ENCODE results near the gene IL19. TPM values are rescaled to one million over a fixed set of nuclear protein-coding genes. Genes with fewer than 3 reads are reported as not detected.

Gene IL19
- total RNA-seq, 5 donors from 2014 or later (not counting 1 experiment from before 2014, with no cell fraction given), result not detected

- 100% methylated on average over 1 of the region's 2 CpGs for WGBS (ENCODE audit: insufficient coverage)
- Mint-ChIP-seq H3K4me1 (peaks cover 41 to 50% (median 48%) of the 10 kb centered on the region in 3 donors), H3K36me3 (peaks cover 7% of the 10 kb centered on the region), H3K9me3 (peaks cover 3 to 14% (median 3%) of the 10 kb centered on the region in 3 donors), H3K27ac (no peak overlapping the region), H3K4me3 (no peak overlapping the region), H3K27me3 (peaks cover 0 to 1% of the 10 kb centered on the region in 2 donors)
- CTCF ChIA-PET, result interaction anchor here (0.6 to 1.2 kb wide), 2 partner anchors 19 to 88 kb away, joined by 4 to 5 read pairs; no protein-coding TSS in a partner anchor
- no peaks in the 10 kb centered on the region for H3K27me3 ChIP-seq (replicated peaks in 1 of 2; ENCODE audit: control insufficient read depth in 2 of 2, extremely low read depth in 1 of 2, insufficient read depth in 2 of 2, low read length in 1 of 2)
- DNase-seq, result no peak
- peaks cover 9 to 14% of the 10 kb centered on the region in 2 experiments for H3K4me1 ChIP-seq (ENCODE audit: control insufficient read depth in 1 of 2, extremely low read depth in 1 of 2, insufficient read depth in 2 of 2, low read length in 2 of 2)
- no peak overlapping the region for H3K4me3 ChIP-seq (ENCODE audit: control insufficient read depth in 1 of 2, extremely low read depth in 1 of 2, low read length in 1 of 2)
- no peak for ATAC-seq (replicated peaks in 1 of 4)
- H3K27ac ChIP-seq (ENCODE audit: low read length), result no peak overlapping the region
- POLR2A ChIA-PET, result no interaction called here
- H3K9me3 ChIP-seq, result no peaks in the 10 kb centered on the region
- H3K36me3 ChIP-seq (ENCODE audit: control insufficient read depth in 2 of 2, extremely low read depth in 1 of 2, insufficient read depth in 1 of 2, low read length in 1 of 2), result no peaks in the 10 kb centered on the region
These were observed 41.9 kb downstream of the IL19 start for GRCh38 chr1:206812471-206812870.

GRCh38 chr1:206814716-206815341, 44.3 kb downstream of the IL19 start:
- H3K27me3 Mint-ChIP-seq, result no peaks in the 10 kb centered on the region
- Histone ChIP-seq H3K4me1 (ENCODE audit: control insufficient read depth in 1 of 2, extremely low read depth in 1 of 2, insufficient read depth in 2 of 2, low read length in 2 of 2) (peaks cover 4 to 9% of the 10 kb centered on the region in 2 experiments), H3K27ac (ENCODE audit: low read length) (no peak overlapping the region), H3K4me3 (ENCODE audit: control insufficient read depth in 1 of 2, extremely low read depth in 1 of 2, low read length in 1 of 2) (no peak overlapping the region), H3K36me3 (ENCODE audit: control insufficient read depth in 2 of 2, extremely low read depth in 1 of 2, insufficient read depth in 1 of 2, low read length in 1 of 2) (no peaks in the 10 kb centered on the region), H3K9me3 (no peaks in the 10 kb centered on the region), H3K27me3 (replicated peaks in 1 of 2; ENCODE audit: control insufficient read depth in 2 of 2, extremely low read depth in 1 of 2, insufficient read depth in 2 of 2, low read length in 1 of 2) (no peaks in the 10 kb centered on the region)
- POLR2A ChIA-PET, result interaction anchor here in 1 of 2 donors (0.6 kb wide), 1 partner anchor 69 kb away, joined by 3 read pairs; no protein-coding TSS in a partner anchor
- CTCF ChIA-PET, result interaction anchor here in 1 of 2 donors (0.6 kb wide), 1 partner anchor 30 kb away, joined by 5 read pairs; no protein-coding TSS in a partner anchor
- WGBS (ENCODE audit: insufficient coverage), result 75% methylated on average over 1 of the region's 2 CpGs
- peak overlapping the region; percentile 4 to 11 for H3K27ac Mint-ChIP-seq
- no peak overlapping the region for H3K4me3 Mint-ChIP-seq
- DNase-seq, result no peak
- peaks cover 7% of the 10 kb centered on the region for H3K36me3 Mint-ChIP-seq
- no peak for ATAC-seq (replicated peaks in 1 of 4)
- peaks cover 3 to 14% (median 3%) of the 10 kb centered on the region in 3 donors for H3K9me3 Mint-ChIP-seq
- peaks cover 29 to 39% (median 31%) of the 10 kb centered on the region in 3 donors for H3K4me1 Mint-ChIP-seq

GRCh38 chr1:206816390-206817287, 46.1 kb downstream of the IL19 start:
- Mint-ChIP-seq H3K9me3 (peaks cover 3 to 14% (median 3%) of the 10 kb centered on the region in 3 donors), H3K36me3 (peaks cover 7% of the 10 kb centered on the region), H3K27me3 (no peaks in the 10 kb centered on the region), H3K27ac (peak overlapping the region; percentile 88 to 91), H3K4me3 (peak overlapping the region; percentile 14 to 51 (median 35)), H3K4me1 (peaks cover 29 to 43% (median 30%) of the 10 kb centered on the region in 3 donors)
- H3K27me3 ChIP-seq (replicated peaks in 1 of 2; ENCODE audit: control insufficient read depth in 2 of 2, extremely low read depth in 1 of 2, insufficient read depth in 2 of 2, low read length in 1 of 2), result no peaks in the 10 kb centered on the region
- H3K36me3 ChIP-seq (ENCODE audit: control insufficient read depth in 2 of 2, extremely low read depth in 1 of 2, insufficient read depth in 1 of 2, low read length in 1 of 2), result no peaks in the 10 kb centered on the region
- H3K27ac ChIP-seq (ENCODE audit: low read length), result peak overlapping the region; percentile 54
- ATAC-seq (replicated peaks in 1 of 4), result peak; percentile 85 to 95 (median 86)
- no peak overlapping the region for H3K4me3 ChIP-seq (ENCODE audit: control insufficient read depth in 1 of 2, extremely low read depth in 1 of 2, low read length in 1 of 2)
- peaks cover 4 to 9% of the 10 kb centered on the region in 2 experiments for H3K4me1 ChIP-seq (ENCODE audit: control insufficient read depth in 1 of 2, extremely low read depth in 1 of 2, insufficient read depth in 2 of 2, low read length in 2 of 2)
- peak in 4 of 35 experiments; percentile 10 to 74 (median 22) for DNase-seq
- CTCF ChIA-PET, result interaction anchor here (0.6 to 1.5 kb wide), 13 partner anchors 9 to 166 kb away, joined by 3 to 15 read pairs (median 4); no protein-coding TSS in a partner anchor
- WGBS (ENCODE audit: insufficient coverage), result 14% methylated on average over 2 of the region's 4 CpGs
- no peaks in the 10 kb centered on the region for H3K9me3 ChIP-seq
- POLR2A ChIA-PET, result interaction anchor here (0.6 to 1.4 kb wide), 9 partner anchors 13 to 105 kb away, joined by 3 to 5 read pairs (median 3); partner anchors contain the start of gene FCMR (in 1 of the 2)

- H3K4me3 ChIP-seq (ENCODE audit: control insufficient read depth in 1 of 2, extremely low read depth in 1 of 2, low read length in 1 of 2), result no peak overlapping the region
- peaks cover 6 to 13% of the 10 kb centered on the region in 2 experiments for H3K4me1 ChIP-seq (ENCODE audit: control insufficient read depth in 1 of 2, extremely low read depth in 1 of 2, insufficient read depth in 2 of 2, low read length in 2 of 2)
- no peak overlapping the region for H3K27ac ChIP-seq (ENCODE audit: low read length)
- no peak for DNase-seq
- H3K36me3 ChIP-seq (ENCODE audit: control insufficient read depth in 2 of 2, extremely low read depth in 1 of 2, insufficient read depth in 1 of 2, low read length in 1 of 2), result no peaks in the 10 kb centered on the region
- H3K27me3 ChIP-seq (replicated peaks in 1 of 2; ENCODE audit: control insufficient read depth in 2 of 2, extremely low read depth in 1 of 2, insufficient read depth in 2 of 2, low read length in 1 of 2), result no peaks in the 10 kb centered on the region
- H3K9me3 Mint-ChIP-seq, result no peaks in the 10 kb centered on the region
- no peaks in the 10 kb centered on the region for H3K36me3 Mint-ChIP-seq
- CTCF ChIA-PET, result interaction anchor here in 1 of 2 donors (1.1 kb wide), 1 partner anchor 87 kb away, joined by 3 read pairs; no protein-coding TSS in a partner anchor
- 61% methylated on average over 2 of the region's 4 CpGs for WGBS (ENCODE audit: insufficient coverage)
- H3K4me1 Mint-ChIP-seq, result peaks cover 23 to 40% (median 26%) of the 10 kb centered on the region in 3 donors
- no peak overlapping the region for H3K4me3 Mint-ChIP-seq
- POLR2A ChIA-PET, result interaction anchor here in 1 of 2 donors (0.8 kb wide), 1 partner anchor 88 kb away, joined by 3 read pairs; no protein-coding TSS in a partner anchor
- ATAC-seq (replicated peaks in 1 of 4), result no peak
- no peaks in the 10 kb centered on the region for H3K9me3 ChIP-seq
- H3K27ac Mint-ChIP-seq, result no peak overlapping the region
- no peaks in the 10 kb centered on the region for H3K27me3 Mint-ChIP-seq
These were observed 50.9 kb downstream of the IL19 start for GRCh38 chr1:206821493-206821892.

GRCh38 chr1:206823727-206824126, 53.2 kb downstream of the IL19 start:
- no peak overlapping the region for H3K4me3 ChIP-seq (ENCODE audit: control insufficient read depth in 1 of 2, extremely low read depth in 1 of 2, low read length in 1 of 2)
- Mint-ChIP-seq H3K9me3 (no peaks in the 10 kb centered on the region), H3K27me3 (no peaks in the 10 kb centered on the region), H3K27ac (no peak overlapping the region), H3K36me3 (no peaks in the 10 kb centered on the region), H3K4me1 (peaks cover 17 to 33% (median 18%) of the 10 kb centered on the region in 3 donors), H3K4me3 (no peak overlapping the region)
- ChIA-PET POLR2A (no interaction called here), CTCF (no interaction called here)
- no peak for ATAC-seq (replicated peaks in 1 of 4)
- H3K4me1 ChIP-seq (ENCODE audit: control insufficient read depth in 1 of 2, extremely low read depth in 1 of 2, insufficient read depth in 2 of 2, low read length in 2 of 2), result peaks cover 3 to 6% of the 10 kb centered on the region in 2 experiments
- H3K9me3 ChIP-seq, result no peaks in the 10 kb centered on the region
- H3K27me3 ChIP-seq (replicated peaks in 1 of 2; ENCODE audit: control insufficient read depth in 2 of 2, extremely low read depth in 1 of 2, insufficient read depth in 2 of 2, low read length in 1 of 2), result no peaks in the 10 kb centered on the region
- H3K36me3 ChIP-seq (ENCODE audit: control insufficient read depth in 2 of 2, extremely low read depth in 1 of 2, insufficient read depth in 1 of 2, low read length in 1 of 2), result no peaks in the 10 kb centered on the region
- WGBS (ENCODE audit: insufficient coverage), result 100% methylated on average over 1 of the region's 5 CpGs
- DNase-seq, result no peak
- H3K27ac ChIP-seq (ENCODE audit: low read length), result no peak overlapping the region

- H3K27me3 ChIP-seq (replicated peaks in 1 of 2; ENCODE audit: control insufficient read depth in 2 of 2, extremely low read depth in 1 of 2, insufficient read depth in 2 of 2, low read length in 1 of 2), result no peaks in the 10 kb centered on the region
- WGBS (ENCODE audit: insufficient coverage), result 80% methylated on average over 2 of the region's 3 CpGs
- H3K4me1 ChIP-seq (ENCODE audit: control insufficient read depth in 1 of 2, extremely low read depth in 1 of 2, insufficient read depth in 2 of 2, low read length in 2 of 2), result peaks cover 9% of the 10 kb centered on the region in 2 experiments
- H3K9me3 Mint-ChIP-seq, result no peaks in the 10 kb centered on the region
- ChIA-PET POLR2A (no interaction called here), CTCF (no interaction called here)
- no peak overlapping the region for H3K27ac ChIP-seq (ENCODE audit: low read length)
- H3K9me3 ChIP-seq, result no peaks in the 10 kb centered on the region
- no peak overlapping the region for H3K4me3 Mint-ChIP-seq
- no peak for DNase-seq
- H3K4me1 Mint-ChIP-seq, result peaks cover 23 to 39% (median 24%) of the 10 kb centered on the region in 3 donors
- H3K4me3 ChIP-seq (ENCODE audit: control insufficient read depth in 1 of 2, extremely low read depth in 1 of 2, low read length in 1 of 2), result no peak overlapping the region
- H3K27ac Mint-ChIP-seq, result peak overlapping the region in 1 of 2 donors; percentile 7
- H3K36me3 ChIP-seq (ENCODE audit: control insufficient read depth in 2 of 2, extremely low read depth in 1 of 2, insufficient read depth in 1 of 2, low read length in 1 of 2), result no peaks in the 10 kb centered on the region
- no peaks in the 10 kb centered on the region for H3K27me3 Mint-ChIP-seq
- H3K36me3 Mint-ChIP-seq, result no peaks in the 10 kb centered on the region
- no peak for ATAC-seq (replicated peaks in 1 of 4)
These were observed 53.8 kb downstream of the IL19 start for GRCh38 chr1:206824331-206824730.
